H9 (cell line): ENCODE measurements around the gene PAFAH1B1. TPM values are rescaled to one million over a fixed set of nuclear protein-coding genes. Genes with fewer than 3 reads are reported as not detected.

Experiments
- DNase-seq: peaks from one replicate; pipeline ENCODE4 v3.0.0-alpha.2; 2017
- H2AFZ ChIP-seq: one replicate; pipeline ENCODE4 v1.6.1; 2013; ENCODE audit warnings: mild to moderate bottlenecking, low read length, control low read depth, moderate library complexity
- H2AK5ac ChIP-seq: 2 replicates; pipeline ENCODE4 v1.6.1; 2013; ENCODE audit warnings: low read length, control low read depth, mixed read lengths; ENCODE audit not compliant: insufficient read length
- H2BK120ac ChIP-seq: one replicate; pipeline ENCODE4 v1.6.1; 2013; ENCODE audit warnings: low read depth, mild to moderate bottlenecking, low read length, control low read depth, inconsistent platforms; ENCODE audit not compliant: poor library complexity, severe bottlenecking
- H2BK12ac ChIP-seq: 2 replicates; pipeline ENCODE4 v1.6.1; 2013; ENCODE audit warnings: low read length, control low read depth, mixed read lengths, low read depth; ENCODE audit not compliant: insufficient read length
- H2BK15ac ChIP-seq: 2 replicates; pipeline ENCODE4 v1.6.1; 2013; ENCODE audit warnings: low read depth, low read length, control low read depth
- H2BK20ac ChIP-seq: one replicate; pipeline ENCODE4 v1.6.1; 2013; ENCODE audit warnings: low read depth, mild to moderate bottlenecking, low read length, control low read depth, inconsistent platforms; ENCODE audit not compliant: poor library complexity, severe bottlenecking
- H2BK5ac ChIP-seq: 2 replicates; pipeline ENCODE4 v1.6.1; 2013; ENCODE audit warnings: low read length, control low read depth, mixed read lengths; ENCODE audit not compliant: insufficient read length
- H3K14ac ChIP-seq: 2 replicates; pipeline ENCODE4 v1.6.1; 2013; ENCODE audit warnings: low read length, control low read depth; ENCODE audit not compliant: insufficient read depth
- H3K18ac ChIP-seq: 2 replicates; pipeline ENCODE4 v1.6.1; 2013; ENCODE audit warnings: low read depth, mild to moderate bottlenecking, mixed read lengths, low read length, control low read depth; ENCODE audit not compliant: insufficient read length
- H3K23ac ChIP-seq: 2 replicates; pipeline ENCODE4 v1.6.1; 2013; ENCODE audit warnings: low read length, control low read depth, mixed read lengths, low read depth; ENCODE audit not compliant: insufficient read length
- H3K23me2 ChIP-seq: 2 replicates; pipeline ENCODE4 v1.6.1; 2013; ENCODE audit warnings: low read depth, mild to moderate bottlenecking, mixed read lengths, low read length, control low read depth; ENCODE audit not compliant: insufficient read length, poor library complexity, severe bottlenecking
- H3K27ac ChIP-seq: 2 replicates; pipeline ENCODE4 v1.5.1; 2013; ENCODE audit warnings: low read length, control low read depth, mixed read lengths, low read depth; ENCODE audit not compliant: insufficient read length
- H3K27me3 ChIP-seq: 2 replicates; pipeline ENCODE4 v1.6.1; 2013; ENCODE audit warnings: low read length, control low read depth, inconsistent platforms; ENCODE audit not compliant: insufficient read depth
- H3K4ac ChIP-seq: 2 replicates; pipeline ENCODE4 v1.6.1; 2013; ENCODE audit warnings: low read depth, mild to moderate bottlenecking, control low read depth, inconsistent platforms, low read length, moderate library complexity
- H3K4me1 ChIP-seq: 2 replicates; pipeline ENCODE4 v1.6.1; 2013; ENCODE audit warnings: low read length, control low read depth, inconsistent platforms; ENCODE audit not compliant: insufficient read depth
- H3K4me2 ChIP-seq: 2 replicates; pipeline ENCODE4 v1.6.1; 2013; ENCODE audit warnings: low read length, control low read depth, mixed read lengths; ENCODE audit not compliant: insufficient read length, insufficient read depth
- H3K56ac ChIP-seq: 2 replicates; pipeline ENCODE4 v1.6.1; 2013; ENCODE audit warnings: low read depth, mild to moderate bottlenecking, mixed read lengths, low read length, control low read depth; ENCODE audit not compliant: insufficient read length
- H3K79me1 ChIP-seq: 2 replicates; pipeline ENCODE4 v1.6.1; 2013; ENCODE audit warnings: low read depth, mild to moderate bottlenecking, moderate library complexity, low read length, control low read depth, inconsistent platforms; ENCODE audit not compliant: insufficient read depth, poor library complexity, severe bottlenecking
- H3K79me2 ChIP-seq: 2 replicates; pipeline ENCODE4 v1.6.1; 2013; ENCODE audit warnings: low read length, control low read depth, inconsistent platforms; ENCODE audit not compliant: insufficient read depth
- H3K9ac ChIP-seq: 2 replicates; pipeline ENCODE4 v1.6.1; 2013; ENCODE audit warnings: low read length, control low read depth, mixed read lengths; ENCODE audit not compliant: insufficient read length; ENCODE audit errors: extremely low read depth
- H3K9me3 ChIP-seq: one replicate; pipeline ENCODE4 v1.6.1; 2013; ENCODE audit warnings: low read depth, low read length, inconsistent platforms; ENCODE audit not compliant: control insufficient read depth
- H3T11ph ChIP-seq: one replicate; pipeline ENCODE4 v1.6.1; 2013; ENCODE audit warnings: mild to moderate bottlenecking, low read length, control low read depth, inconsistent platforms
- H4K20me1 ChIP-seq: one replicate; pipeline ENCODE4 v1.6.1; 2013; ENCODE audit not compliant: control insufficient read depth, insufficient read length, insufficient read depth
- H4K5ac ChIP-seq: 2 replicates; pipeline ENCODE4 v1.6.1; 2013; ENCODE audit warnings: low read depth, mild to moderate bottlenecking, mixed read lengths, low read length, control low read depth; ENCODE audit not compliant: insufficient read length
- H4K8ac ChIP-seq: replicated peaks from 2 replicates; pipeline ENCODE4 v1.6.1; 2013; ENCODE audit warnings: low read length, control low read depth, mixed read lengths, low read depth; ENCODE audit not compliant: insufficient read length
- H4K91ac ChIP-seq: 2 replicates; pipeline ENCODE4 v1.6.1; 2013; ENCODE audit warnings: low read depth, mild to moderate bottlenecking, moderate library complexity, mixed read lengths, low read length, control low read depth; ENCODE audit not compliant: insufficient read length
- H3K27ac Mint-ChIP-seq, 3 experiments: 2 replicates in 2 of 3; 3 replicates in 1 of 3; pipeline ENCODE4 v1.8.0; 2020 to 2021; ENCODE audit warnings: mixed read lengths in 3 of 3, mild to moderate bottlenecking in 1 of 3, moderate library complexity in 1 of 3
- H3K27me3 Mint-ChIP-seq: 2 replicates; pipeline ENCODE4 v1.8.0; 2021; ENCODE audit warnings: low read depth, mild to moderate bottlenecking, moderate library complexity, mixed read lengths
- H3K36me3 Mint-ChIP-seq, 3 experiments: 2 replicates in 2 of 3; 3 replicates in 1 of 3; pipeline ENCODE4 v1.8.0; 2020 to 2021; ENCODE audit warnings: low read depth in 3 of 3, mixed read lengths in 3 of 3; ENCODE audit not compliant: insufficient read depth in 1 of 3
- H3K4me1 Mint-ChIP-seq, 2 experiments: 2 replicates each; pipeline ENCODE4 v1.8.0; 2020; ENCODE audit warnings: mixed read lengths in 2 of 2
- H3K4me3 Mint-ChIP-seq, 2 experiments: 2 replicates in 1 of 2; 3 replicates in 1 of 2; pipeline ENCODE4 v1.8.0; 2020 to 2021; ENCODE audit warnings: mild to moderate bottlenecking in 2 of 2, mixed read lengths in 2 of 2, moderate library complexity in 1 of 2
- H3K9me3 Mint-ChIP-seq, 2 experiments: 2 replicates in 1 of 2; 3 replicates in 1 of 2; pipeline ENCODE4 v1.8.0; 2020; ENCODE audit warnings: mild to moderate bottlenecking in 2 of 2, mixed read lengths in 2 of 2, moderate library complexity in 1 of 2
- WGBS: extraction: QIAGEN DNeasy Blood & Tissue Kit; methylation state at CpG from one replicate; pipeline ENCODE4 v1.1.7; 2013; ENCODE audit warnings: missing lambda C conversion rate, low lambda C conversion rate, mixed read lengths; ENCODE audit not compliant: insufficient read length; ENCODE audit errors: extremely low coverage; 5-methylcytosine and 5-hydroxymethylcytosine counted together
- long read RNA-seq: library from polyadenylated mRNA; unstranded; transcript quantifications from one replicate; pipeline ENCODE4 v2.0.0, GENCODE V29; 2020
- total RNA-seq: library from RNA; stranded (reverse); gene quantifications from 2 replicates; pipeline ENCODE4 v1.2.1, GENCODE V29; 2021
- TF ChIP-seq, protein P1 (sequence below): fragments of 200-600 bp; sonication (generic); conservative IDR thresholded peaks from 3 replicates; pipeline ENCODE4 v1.8.0; 2021; ENCODE audit warnings: antibody characterized with exemption, mild to moderate bottlenecking

Gene PAFAH1B1
- 130 and 134 TPM in 2 replicates for total RNA-seq
- long read RNA-seq, full-length matches to known transcripts: 176 of 241 reads
- long read RNA-seq, partial matches to known transcripts: 14 of 241 reads
- long read RNA-seq, other reads (novel, unspliced or antisense): 51 of 241 reads

- peak within 1 kb of the TSS; percentile 87 to 96 for H3K4me3 Mint-ChIP-seq
- no peaks in the 10 kb centered on the region; the same call in 1 of the 2 replicates for H3K27me3 Mint-ChIP-seq
- Histone ChIP-seq H4K91ac (no peak within 1 kb of the TSS), H2BK15ac (no peak within 1 kb of the TSS), H3K4me2 (peak within 1 kb of the TSS; percentile 99), H4K20me1 (no peaks in the 10 kb centered on the region), H3K4me1 (no peaks in the 10 kb centered on the region), H2AK5ac (no peak within 1 kb of the TSS), H3K79me1 (no peaks in the 10 kb centered on the region), H3K27me3 (no peaks in the 10 kb centered on the region), H2AFZ (no peak within 1 kb of the TSS), H4K5ac (no peak within 1 kb of the TSS), H2BK120ac (no peak within 1 kb of the TSS), H3K4ac (peak within 1 kb of the TSS; percentile 78), H3K56ac (no peak within 1 kb of the TSS), H2BK5ac (peak within 1 kb of the TSS; percentile 85), H3K9ac (peak within 1 kb of the TSS; percentile 72), H4K8ac (no peak within 1 kb of the TSS), H2BK12ac (peak within 1 kb of the TSS; percentile 51), H3T11ph (no peak within 1 kb of the TSS), H3K23me2 (peaks cover 12% of the 10 kb centered on the region), H3K23ac (no peak within 1 kb of the TSS), H3K27ac (peak within 1 kb of the TSS; percentile 28), H3K79me2 (peaks cover 29% of the 10 kb centered on the region; the same call in 1 of the 2 replicates), H3K18ac (peak within 1 kb of the TSS; percentile 97), H3K14ac (peak within 1 kb of the TSS; percentile 97), H2BK20ac (no peak within 1 kb of the TSS), H3K9me3 (no peaks in the 10 kb centered on the region)
- TF ChIP-seq, protein P1, sequence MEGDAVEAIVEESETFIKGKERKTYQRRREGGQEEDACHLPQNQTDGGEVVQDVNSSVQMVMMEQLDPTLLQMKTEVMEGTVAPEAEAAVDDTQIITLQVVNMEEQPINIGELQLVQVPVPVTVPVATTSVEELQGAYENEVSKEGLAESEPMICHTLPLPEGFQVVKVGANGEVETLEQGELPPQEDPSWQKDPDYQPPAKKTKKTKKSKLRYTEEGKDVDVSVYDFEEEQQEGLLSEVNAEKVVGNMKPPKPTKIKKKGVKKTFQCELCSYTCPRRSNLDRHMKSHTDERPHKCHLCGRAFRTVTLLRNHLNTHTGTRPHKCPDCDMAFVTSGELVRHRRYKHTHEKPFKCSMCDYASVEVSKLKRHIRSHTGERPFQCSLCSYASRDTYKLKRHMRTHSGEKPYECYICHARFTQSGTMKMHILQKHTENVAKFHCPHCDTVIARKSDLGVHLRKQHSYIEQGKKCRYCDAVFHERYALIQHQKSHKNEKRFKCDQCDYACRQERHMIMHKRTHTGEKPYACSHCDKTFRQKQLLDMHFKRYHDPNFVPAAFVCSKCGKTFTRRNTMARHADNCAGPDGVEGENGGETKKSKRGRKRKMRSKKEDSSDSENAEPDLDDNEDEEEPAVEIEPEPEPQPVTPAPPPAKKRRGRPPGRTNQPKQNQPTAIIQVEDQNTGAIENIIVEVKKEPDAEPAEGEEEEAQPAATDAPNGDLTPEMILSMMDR: 0 out of 3 replicates have a peak, but pooled peaks have one; percentile 12
- H3K36me3 Mint-ChIP-seq: no peaks in the 10 kb centered on the region
- peak; percentile 97 for DNase-seq
- H3K27ac Mint-ChIP-seq: peak within 1 kb of the TSS; percentile 96 to 97 (median 97)
- H3K4me1 Mint-ChIP-seq: peaks cover 20 to 27% of the 10 kb centered on the region in 2 experiments
- no peaks in the 10 kb centered on the region for H3K9me3 Mint-ChIP-seq
- WGBS: no CpG with 5 or more reads among the region's 86 CpGs
Observed at GRCh38 chr17:2592971-2593820, at the start of gene PAFAH1B1. Gene PAFAH1B1 (plus strand): TSS chr17:2593654. CDS start chr17:2638289, 44,635 bp downstream.
